NT2/D1 (cell line): ENCODE measurements around the gene PGAM1.

Experiments used
- YY1 ChIP-seq: IDR thresholded peaks from 2 replicates; pipeline ENCODE4 v1.6.1; 2011; ENCODE audit not compliant: insufficient read length, insufficient read depth
- ZNF274 ChIP-seq: IDR thresholded peaks from 2 replicates; pipeline ENCODE4 v1.6.1; 2011; ENCODE audit warnings: mild to moderate bottlenecking, low read depth, low read length

DNA sequence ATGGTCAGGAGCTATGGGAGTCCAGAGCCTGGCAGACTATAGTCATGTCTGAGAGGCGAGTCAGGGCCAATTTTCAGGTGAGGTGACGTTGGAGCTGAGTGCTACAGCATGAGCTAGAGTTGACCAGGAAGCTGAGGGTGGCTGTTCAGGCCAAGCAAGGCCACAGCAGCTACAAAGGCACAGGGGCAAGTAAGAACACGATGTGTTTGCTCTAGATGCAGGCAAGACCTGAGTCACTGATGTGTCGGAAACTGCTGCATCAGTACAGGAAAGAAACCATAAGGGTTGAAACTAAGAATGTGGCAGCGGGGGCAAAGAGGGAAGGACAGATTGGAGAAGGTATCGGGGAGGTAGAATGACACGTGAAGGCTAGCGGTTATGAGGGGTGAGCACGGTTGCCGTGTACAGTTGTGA, 13.1 kb upstream of the PGAM1 start:
- TF ChIP-seq YY1 (no peak), ZNF274 (no peak)
